Lower lobe of right lung (tissue), 2 donors: ENCODE measurements around the gene GAB4. TPM values are rescaled to one million over a fixed set of nuclear protein-coding genes. Genes with fewer than 3 reads are reported as not detected.
A peak's percentile ranks its signal among the peaks of the same experiment; 100 is the strongest.

Source experiments
- ATAC-seq, 2 donors: fragments of 200-7000 bp; cut with Tn5 transposase; one replicate each; pipeline ENCODE4 v1.9.1; 2020 to 2022; ENCODE audit warnings: mild to moderate bottlenecking in 2 of 2, moderate library complexity in 2 of 2
- DNase-seq: peaks from one replicate; pipeline ENCODE4 v3.0.0-alpha.2; 2020
- H3K27ac ChIP-seq: fragments of 200-600 bp; one replicate; pipeline ENCODE4 v1.8.0; 2022
- H3K27me3 ChIP-seq: fragments of 200-600 bp; one replicate; pipeline ENCODE4 v1.8.0; 2022; ENCODE audit warnings: low read depth
- H3K36me3 ChIP-seq: fragments of 200-600 bp; one replicate; pipeline ENCODE4 v1.8.0; 2022; ENCODE audit warnings: mild to moderate bottlenecking
- H3K4me1 ChIP-seq: fragments of 200-600 bp; one replicate; pipeline ENCODE4 v1.8.0; 2022
- H3K4me3 ChIP-seq: fragments of 200-600 bp; one replicate; pipeline ENCODE4 v1.8.0; 2022; ENCODE audit warnings: mild to moderate bottlenecking
- H3K9me3 ChIP-seq: fragments of 200-600 bp; one replicate; pipeline ENCODE4 v1.8.0; 2022
- intact Hi-C: fragments of 100-400 bp; cut with DNase I; formaldehyde crosslinking; loops from one replicate; pipeline ENCODE4 v1.11.0; 2022
- long read RNA-seq: library from polyadenylated mRNA; unstranded; transcript quantifications from one replicate; pipeline ENCODE4 v2.0.0, GENCODE V29; 2021
- total RNA-seq: library from RNA; stranded (reverse); fragmentation: NEBNext Ultra II Directional; extraction: Animal tissue kit (Norgen Biotek cat#: 25700); gene quantifications from one replicate; pipeline ENCODE4 v1.2.1, GENCODE V29; 2021
- TF ChIP-seq, protein P1 (sequence below): fragments of 200-600 bp; IDR thresholded peaks from one replicate; pipeline ENCODE4 v1.8.0; 2022; ENCODE audit warnings: antibody characterized with exemption, mild to moderate bottlenecking
- donor health status: DM: no; HTN: yes; CAD: no; lungs with severe emphysema.

Gene GAB4, protein sequence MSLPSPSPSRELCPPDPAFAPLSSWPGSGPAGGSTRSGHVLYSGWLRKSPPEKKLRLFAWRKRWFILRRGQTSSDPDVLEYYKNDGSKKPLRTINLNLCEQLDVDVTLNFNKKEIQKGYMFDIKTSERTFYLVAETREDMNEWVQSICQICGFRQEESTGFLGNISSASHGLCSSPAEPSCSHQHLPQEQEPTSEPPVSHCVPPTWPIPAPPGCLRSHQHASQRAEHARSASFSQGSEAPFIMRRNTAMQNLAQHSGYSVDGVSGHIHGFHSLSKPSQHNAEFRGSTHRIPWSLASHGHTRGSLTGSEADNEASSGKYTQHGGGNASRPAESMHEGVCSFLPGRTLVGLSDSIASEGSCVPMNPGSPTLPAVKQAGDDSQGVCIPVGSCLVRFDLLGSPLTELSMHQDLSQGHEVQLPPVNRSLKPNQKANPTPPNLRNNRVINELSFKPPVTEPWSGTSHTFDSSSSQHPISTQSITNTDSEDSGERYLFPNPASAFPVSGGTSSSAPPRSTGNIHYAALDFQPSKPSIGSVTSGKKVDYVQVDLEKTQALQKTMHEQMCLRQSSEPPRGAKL
- not detected for total RNA-seq
- long read RNA-seq, result 0 reads

DNA sequence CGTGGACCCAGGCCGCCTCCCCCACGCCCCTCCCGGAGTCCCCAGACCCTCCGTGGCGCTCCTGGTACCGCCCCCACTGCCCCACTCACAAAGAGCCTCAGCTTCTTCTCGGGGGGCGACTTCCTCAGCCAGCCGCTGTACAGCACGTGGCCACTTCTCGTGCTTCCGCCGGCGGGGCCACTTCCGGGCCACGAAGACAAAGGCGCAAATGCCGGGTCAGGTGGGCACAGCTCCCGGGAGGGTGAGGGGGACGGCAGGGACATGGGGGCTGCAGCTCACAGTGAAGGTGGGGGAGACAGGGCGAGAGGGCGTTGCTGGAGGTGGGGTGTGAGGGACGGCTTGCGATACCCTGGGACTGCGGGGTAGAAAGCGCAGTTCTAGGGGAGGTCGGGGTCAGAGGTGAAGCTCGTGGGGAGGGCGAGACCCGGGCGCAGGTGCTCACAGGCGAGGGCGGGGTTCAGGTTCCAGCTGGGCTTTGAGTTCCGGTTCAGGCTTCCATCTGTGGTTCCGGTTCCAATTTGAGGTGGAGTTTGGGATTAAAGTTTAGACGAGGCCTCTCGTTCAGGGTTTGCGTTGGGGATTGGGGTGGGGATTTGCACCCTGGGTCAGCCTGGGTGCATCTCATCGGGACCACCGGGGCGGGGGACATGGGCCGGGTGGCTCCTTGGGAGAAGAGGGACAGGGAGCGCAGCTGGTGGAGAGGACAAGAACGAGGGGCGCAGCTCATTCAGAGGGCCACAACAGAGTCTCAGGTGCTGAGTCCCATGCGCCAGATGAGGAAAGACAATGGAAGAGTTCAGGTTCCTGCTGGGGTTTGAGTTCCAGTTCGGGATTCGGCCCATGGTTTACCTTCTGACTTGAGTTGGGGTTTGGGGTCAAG, at the start of gene GAB4:
TSS of gene GAB4 (minus strand) at position 371 of the 880 bp plus-strand sequence. CDS start at position 263, 108 bp downstream.
- Histone ChIP-seq H3K27me3 (peaks cover 27% of the 10 kb centered on the region), H3K9me3 (no peaks in the 10 kb centered on the region), H3K36me3 (no peaks in the 10 kb centered on the region), H3K4me3 (no peak within 1 kb of the TSS), H3K4me1 (no peaks in the 10 kb centered on the region), H3K27ac (no peak within 1 kb of the TSS)
- intact Hi-C loops, result no loop called here
- ATAC-seq (peak in 1 of 2 donors; percentile 34), DNase-seq (no peak)
- TF ChIP-seq, protein P1, sequence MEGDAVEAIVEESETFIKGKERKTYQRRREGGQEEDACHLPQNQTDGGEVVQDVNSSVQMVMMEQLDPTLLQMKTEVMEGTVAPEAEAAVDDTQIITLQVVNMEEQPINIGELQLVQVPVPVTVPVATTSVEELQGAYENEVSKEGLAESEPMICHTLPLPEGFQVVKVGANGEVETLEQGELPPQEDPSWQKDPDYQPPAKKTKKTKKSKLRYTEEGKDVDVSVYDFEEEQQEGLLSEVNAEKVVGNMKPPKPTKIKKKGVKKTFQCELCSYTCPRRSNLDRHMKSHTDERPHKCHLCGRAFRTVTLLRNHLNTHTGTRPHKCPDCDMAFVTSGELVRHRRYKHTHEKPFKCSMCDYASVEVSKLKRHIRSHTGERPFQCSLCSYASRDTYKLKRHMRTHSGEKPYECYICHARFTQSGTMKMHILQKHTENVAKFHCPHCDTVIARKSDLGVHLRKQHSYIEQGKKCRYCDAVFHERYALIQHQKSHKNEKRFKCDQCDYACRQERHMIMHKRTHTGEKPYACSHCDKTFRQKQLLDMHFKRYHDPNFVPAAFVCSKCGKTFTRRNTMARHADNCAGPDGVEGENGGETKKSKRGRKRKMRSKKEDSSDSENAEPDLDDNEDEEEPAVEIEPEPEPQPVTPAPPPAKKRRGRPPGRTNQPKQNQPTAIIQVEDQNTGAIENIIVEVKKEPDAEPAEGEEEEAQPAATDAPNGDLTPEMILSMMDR, result no peak

DNA sequence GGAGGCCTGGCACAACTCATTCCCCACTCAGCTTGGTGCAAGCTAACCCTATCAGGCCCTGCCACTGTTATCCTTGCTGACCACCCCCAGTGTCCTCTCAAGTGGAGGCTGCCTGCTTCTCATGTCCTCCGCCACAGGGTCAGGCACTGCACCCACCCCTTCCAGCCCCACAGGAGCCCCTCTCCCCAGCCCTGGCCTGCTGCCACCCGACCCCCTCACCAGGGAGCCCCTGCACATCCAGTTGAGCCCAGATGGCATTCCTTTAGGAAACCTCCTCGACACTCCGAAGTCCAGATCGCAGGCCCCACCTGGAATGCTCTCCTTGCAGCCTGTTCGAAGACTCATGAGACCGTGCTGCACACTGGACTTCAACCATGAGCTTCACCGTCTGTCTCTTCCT, 48.8 kb upstream of the GAB4 start:
- no peak for DNase-seq
- TF ChIP-seq, protein P1, result no peak
- intact Hi-C loops, result loop anchor here (10.0 kb wide), 1 partner anchor 142 kb away; no protein-coding TSS in a partner anchor
- Histone ChIP-seq H3K27me3 (no peaks in the 10 kb centered on the region), H3K4me1 (no peaks in the 10 kb centered on the region), H3K27ac (no peak overlapping the region), H3K9me3 (no peaks in the 10 kb centered on the region), H3K4me3 (no peak overlapping the region), H3K36me3 (no peaks in the 10 kb centered on the region)
- peak in 1 of 2 donors; percentile 9 for ATAC-seq

DNA sequence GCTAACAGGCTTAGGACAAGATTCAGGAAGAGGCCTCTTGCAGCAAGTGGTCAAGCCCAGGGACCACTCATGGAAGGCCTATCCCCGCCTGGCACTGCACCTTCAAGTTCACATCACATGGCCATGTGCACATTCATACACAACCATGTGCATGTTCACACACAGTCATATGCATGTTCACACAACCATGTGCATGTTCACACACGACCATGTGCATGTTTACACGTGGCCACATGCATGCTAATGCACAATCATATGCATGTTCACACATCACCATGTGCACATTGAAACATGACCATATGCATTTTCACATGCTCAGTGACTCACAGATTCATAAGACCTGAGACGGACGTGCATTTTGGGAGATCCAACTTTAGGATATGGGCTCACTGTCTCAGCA, 48.0 kb upstream of the GAB4 start:
- Histone ChIP-seq H3K27ac (no peak overlapping the region), H3K4me3 (no peak overlapping the region), H3K4me1 (no peaks in the 10 kb centered on the region), H3K27me3 (no peaks in the 10 kb centered on the region), H3K36me3 (no peaks in the 10 kb centered on the region), H3K9me3 (no peaks in the 10 kb centered on the region)
- TF ChIP-seq, protein P1, result no peak
- no peak for ATAC-seq
- intact Hi-C loops, result loop anchor here (10.0 kb wide), 1 partner anchor 141 kb away; no protein-coding TSS in a partner anchor
- no peak for DNase-seq

DNA sequence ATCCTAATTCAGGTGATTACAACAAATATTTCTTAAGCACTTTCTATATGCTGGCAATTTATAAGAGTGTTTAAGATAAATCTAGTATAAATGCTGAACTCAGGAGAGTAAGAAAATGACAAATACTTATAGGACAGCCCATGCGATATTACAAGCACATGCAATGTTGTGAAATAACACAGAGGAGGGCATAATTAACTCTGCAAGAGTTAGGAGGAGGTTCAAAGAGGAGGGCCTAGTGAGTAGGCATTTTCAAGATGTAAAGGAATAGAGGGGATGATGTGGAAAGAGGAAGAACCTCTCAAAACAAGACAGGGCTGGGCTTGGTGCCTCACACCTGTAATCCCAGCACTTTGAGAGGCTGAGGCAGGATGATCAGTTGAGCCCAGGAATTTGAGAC, 39.6 kb upstream of the GAB4 start:
- Histone ChIP-seq H3K4me1 (no peaks in the 10 kb centered on the region), H3K27ac (no peak overlapping the region), H3K36me3 (no peaks in the 10 kb centered on the region), H3K27me3 (no peaks in the 10 kb centered on the region), H3K4me3 (no peak overlapping the region), H3K9me3 (no peaks in the 10 kb centered on the region)
- ATAC-seq (no peak), DNase-seq (no peak)
- intact Hi-C loops, result no loop called here
- TF ChIP-seq, protein P1, result no peak
